ENCODE data around the gene LTF. TPM values are rescaled to one million over a fixed set of nuclear protein-coding genes. Genes with fewer than 3 reads are reported as not detected.
"Not testable (repeated sequence)": the region's sequence is repeated elsewhere in the genome, so short reads cannot be mapped to it uniquely, and the experiment has no call there.

LTF gene
- total RNA-seq, 2 experiments from 2014 or later = not detected

- no peak for DNase-seq
- peaks cover 3% of the 10 kb centered on the region for H3K9me3 Mint-ChIP-seq (ENCODE audit: low read depth)
- CTCF ChIA-PET = interaction anchor here (1.5 kb wide), 1 partner anchor 18 kb away, joined by 5 read pairs; no protein-coding TSS in a partner anchor
- ATAC-seq = no peak
- no peak overlapping the region for H3K27ac Mint-ChIP-seq
- H3K27me3 Mint-ChIP-seq = peaks cover 6% of the 10 kb centered on the region
- no peak overlapping the region for H3K4me3 Mint-ChIP-seq
- peaks cover 8% of the 10 kb centered on the region for H3K4me1 Mint-ChIP-seq
- H3K36me3 Mint-ChIP-seq = peaks cover 2% of the 10 kb centered on the region
Measured at GRCh38 chr3:46435081-46435726, 29.5 kb downstream of the LTF start.

GRCh38 chr3:46433841-46434240, 30.9 kb downstream of the LTF start:
- ATAC-seq (no peak), DNase-seq (no peak)
- H3K36me3 Mint-ChIP-seq = peaks cover 2% of the 10 kb centered on the region
- no peak overlapping the region for H3K27ac Mint-ChIP-seq
- no peak overlapping the region for H3K4me3 Mint-ChIP-seq
- H3K4me1 Mint-ChIP-seq = peaks cover 7% of the 10 kb centered on the region
- H3K9me3 Mint-ChIP-seq (ENCODE audit: low read depth) = peaks cover 3% of the 10 kb centered on the region
- peaks cover 6% of the 10 kb centered on the region for H3K27me3 Mint-ChIP-seq
- CTCF ChIA-PET = no interaction called here

GRCh38 chr3:46433118-46433517, 31.6 kb downstream of the LTF start:
- CTCF ChIA-PET; H3K4me1 Mint-ChIP-seq; H3K36me3 Mint-ChIP-seq; ATAC-seq; H3K4me3 Mint-ChIP-seq; H3K27me3 Mint-ChIP-seq; H3K27ac Mint-ChIP-seq; DNase-seq; H3K9me3 Mint-ChIP-seq (ENCODE audit: low read depth): not testable (repeated sequence)

- H3K9me3 Mint-ChIP-seq (ENCODE audit: low read depth); H3K27ac Mint-ChIP-seq; H3K27me3 Mint-ChIP-seq; CTCF ChIA-PET; ATAC-seq; H3K4me3 Mint-ChIP-seq; H3K36me3 Mint-ChIP-seq; DNase-seq: not testable (repeated sequence)
- H3K4me1 Mint-ChIP-seq = peaks cover 11% of the 10 kb centered on the region
Measured at GRCh38 chr3:46431905-46432304, 32.8 kb downstream of the LTF start.

- peaks cover 22% of the 10 kb centered on the region for H3K4me1 Mint-ChIP-seq
- H3K4me3 Mint-ChIP-seq; H3K27ac Mint-ChIP-seq; H3K9me3 Mint-ChIP-seq (ENCODE audit: low read depth); H3K36me3 Mint-ChIP-seq; H3K27me3 Mint-ChIP-seq; CTCF ChIA-PET; DNase-seq; ATAC-seq: not testable (repeated sequence)
Measured at GRCh38 chr3:46430879-46431278, 33.8 kb downstream of the LTF start.

GRCh38 chr3:46429671-46430070, 35.0 kb downstream of the LTF start:
- no peak overlapping the region for H3K27ac Mint-ChIP-seq
- CTCF ChIA-PET = interaction anchor here (0.6 to 0.9 kb wide), 2 partner anchors 27 to 221 kb away, joined by 3 to 4 read pairs; partner anchors contain the start of gene CCR1
- H3K4me1 Mint-ChIP-seq = peaks cover 22% of the 10 kb centered on the region
- H3K4me3 Mint-ChIP-seq = no peak overlapping the region
- peaks cover 3% of the 10 kb centered on the region for H3K9me3 Mint-ChIP-seq (ENCODE audit: low read depth)
- H3K27me3 Mint-ChIP-seq = peaks cover 6% of the 10 kb centered on the region
- no peak for DNase-seq
- no peak for ATAC-seq
- peaks cover 2% of the 10 kb centered on the region for H3K36me3 Mint-ChIP-seq

GRCh38 chr3:46429250-46429649, 35.5 kb downstream of the LTF start:
- Mint-ChIP-seq H3K4me3 (no peak overlapping the region), H3K27ac (no peak overlapping the region), H3K27me3 (peaks cover 6% of the 10 kb centered on the region), H3K4me1 (peaks cover 22% of the 10 kb centered on the region), H3K36me3 (peaks cover 2% of the 10 kb centered on the region), H3K9me3 (ENCODE audit: low read depth) (peaks cover 3% of the 10 kb centered on the region)
- ATAC-seq (no peak), DNase-seq (no peak)
- CTCF ChIA-PET = interaction anchor here (0.6 to 1.3 kb wide), 5 partner anchors 17 to 350 kb away, joined by 3 to 4 read pairs (median 3); partner anchors contain the start of gene CCR1

GRCh38 chr3:46427916-46428833, 36.5 kb downstream of the LTF start:
- no peak for DNase-seq
- Mint-ChIP-seq H3K4me1 (peaks cover 20% of the 10 kb centered on the region), H3K27me3 (peaks cover 6% of the 10 kb centered on the region), H3K4me3 (no peak overlapping the region), H3K27ac (no peak overlapping the region), H3K36me3 (no peaks in the 10 kb centered on the region), H3K9me3 (ENCODE audit: low read depth) (peaks cover 3% of the 10 kb centered on the region)
- CTCF ChIA-PET = interaction anchor here (1.0 to 2.7 kb wide), 7 partner anchors 10 to 349 kb away, joined by 3 to 9 read pairs (median 4); partner anchors contain the start of gene CCR5
- no peak for ATAC-seq

GRCh38 chr3:46427404-46427803, 37.3 kb downstream of the LTF start:
- H3K4me3 Mint-ChIP-seq; DNase-seq; H3K36me3 Mint-ChIP-seq; ATAC-seq; H3K27me3 Mint-ChIP-seq; H3K9me3 Mint-ChIP-seq (ENCODE audit: low read depth); H3K27ac Mint-ChIP-seq: not testable (repeated sequence)
- peaks cover 16% of the 10 kb centered on the region for H3K4me1 Mint-ChIP-seq
- CTCF ChIA-PET = interaction anchor here (0.6 to 2.7 kb wide), 13 partner anchors 10 to 151 kb away, joined by 3 to 9 read pairs (median 5); partner anchors contain the start of genes CCR5 and CCRL2

- H3K36me3 Mint-ChIP-seq; H3K27me3 Mint-ChIP-seq; DNase-seq; ATAC-seq; H3K4me3 Mint-ChIP-seq; H3K27ac Mint-ChIP-seq; H3K9me3 Mint-ChIP-seq (ENCODE audit: low read depth): not testable (repeated sequence)
- CTCF ChIA-PET = interaction anchor here (1.1 to 2.7 kb wide), 9 partner anchors 9 to 150 kb away, joined by 3 to 9 read pairs (median 5); partner anchors contain the start of genes CCR5 and CCRL2
- peaks cover 16% of the 10 kb centered on the region for H3K4me1 Mint-ChIP-seq
Measured at GRCh38 chr3:46426476-46426875, 38.2 kb downstream of the LTF start.

- H3K4me3 Mint-ChIP-seq = no peak overlapping the region
- no peak for DNase-seq
- H3K4me1 Mint-ChIP-seq = peaks cover 16% of the 10 kb centered on the region
- H3K9me3 Mint-ChIP-seq (ENCODE audit: low read depth) = no peaks in the 10 kb centered on the region
- no peaks in the 10 kb centered on the region for H3K36me3 Mint-ChIP-seq
- no peak for ATAC-seq
- H3K27me3 Mint-ChIP-seq = no peaks in the 10 kb centered on the region
- H3K27ac Mint-ChIP-seq = no peak overlapping the region
- CTCF ChIA-PET = no interaction called here
Measured at GRCh38 chr3:46423588-46423987, 41.1 kb downstream of the LTF start.

GRCh38 chr3:46422617-46423016, 42.1 kb downstream of the LTF start:
- CTCF ChIA-PET = interaction anchor here (1.0 kb wide), 1 partner anchor 38 kb away, joined by 3 read pairs; no protein-coding TSS in a partner anchor
- no peaks in the 10 kb centered on the region for H3K36me3 Mint-ChIP-seq
- H3K4me3 Mint-ChIP-seq = no peak overlapping the region
- no peak for DNase-seq
- peaks cover 16% of the 10 kb centered on the region for H3K4me1 Mint-ChIP-seq
- no peak for ATAC-seq
- no peaks in the 10 kb centered on the region for H3K27me3 Mint-ChIP-seq
- no peak overlapping the region for H3K27ac Mint-ChIP-seq
- H3K9me3 Mint-ChIP-seq (ENCODE audit: low read depth) = no peaks in the 10 kb centered on the region

- H3K4me1 Mint-ChIP-seq = peaks cover 14% of the 10 kb centered on the region
- no peaks in the 10 kb centered on the region for H3K36me3 Mint-ChIP-seq
- CTCF ChIA-PET = no interaction called here
Measured at GRCh38 chr3:46420931-46421330, 43.8 kb downstream of the LTF start.

More at GRCh38 chr3:46420931-46421330, 43.8 kb downstream of the LTF start:
- H3K27me3 Mint-ChIP-seq = no peaks in the 10 kb centered on the region
- no peak for DNase-seq
- no peak overlapping the region for H3K4me3 Mint-ChIP-seq
- ATAC-seq = no peak
- no peak overlapping the region for H3K27ac Mint-ChIP-seq
- H3K9me3 Mint-ChIP-seq (ENCODE audit: low read depth) = no peaks in the 10 kb centered on the region
